Stimulated activated CD4-positive, alpha-beta T cell treated with anti-CD3 and anti-CD28 coated beads, Interleukin-15, amount 100 ng/mL, for 24 hours (primary cell): ENCODE measurements around the gene RBMS3.
"Not testable (repeated sequence)": the region's sequence is repeated elsewhere in the genome, so short reads cannot be mapped to it uniquely, and the experiment has no call there.

ENCODE experiments used
- DNase-seq: peaks from one replicate; pipeline ENCODE4 v3.0.0-alpha.2; 2020

RBMS3 gene

GRCh38 chr3:29639578-29640290 is 358.9 kb downstream of the RBMS3 start:
- no peak for DNase-seq

- no peak for DNase-seq
These were observed 361.6 kb downstream of the RBMS3 start for GRCh38 chr3:29642393-29643033.

GRCh38 chr3:29643034-29643425 is 362.2 kb downstream of the RBMS3 start:
- DNase-seq: no peak

GRCh38 chr3:29644261-29644660 is 363.4 kb downstream of the RBMS3 start:
- no peak for DNase-seq

- no peak for DNase-seq
These were observed 364.2 kb downstream of the RBMS3 start for GRCh38 chr3:29644956-29645636.

GRCh38 chr3:29646043-29646442 is 365.2 kb downstream of the RBMS3 start:
- DNase-seq: no peak

GRCh38 chr3:29649815-29650547 is 369.1 kb downstream of the RBMS3 start:
- DNase-seq: no peak

- DNase-seq: no peak
These were observed 372.8 kb downstream of the RBMS3 start for GRCh38 chr3:29653680-29654079.

GRCh38 chr3:29655015-29655747 is 374.3 kb downstream of the RBMS3 start:
- DNase-seq: no peak

- DNase-seq: no peak
These were observed 384.8 kb downstream of the RBMS3 start for GRCh38 chr3:29665688-29666087.

- no peak for DNase-seq
These were observed 387.4 kb downstream of the RBMS3 start for GRCh38 chr3:29668233-29668632.

- no peak for DNase-seq
These were observed 387.9 kb downstream of the RBMS3 start for GRCh38 chr3:29668728-29669127.

- DNase-seq: not testable (repeated sequence)
These were observed 389.6 kb downstream of the RBMS3 start for GRCh38 chr3:29670476-29670875.

GRCh38 chr3:29677421-29677820 is 396.6 kb downstream of the RBMS3 start:
- no peak for DNase-seq

GRCh38 chr3:29679944-29680343 is 399.1 kb downstream of the RBMS3 start:
- DNase-seq: no peak

- no peak for DNase-seq
These were observed 402.4 kb downstream of the RBMS3 start for GRCh38 chr3:29683018-29683993.

- no peak for DNase-seq
These were observed 406.2 kb downstream of the RBMS3 start for GRCh38 chr3:29686889-29687592.

GRCh38 chr3:29690686-29691353 is 409.9 kb downstream of the RBMS3 start:
- no peak for DNase-seq

- no peak for DNase-seq
These were observed 413.0 kb downstream of the RBMS3 start for GRCh38 chr3:29693863-29694262.

GRCh38 chr3:29694331-29694730 is 413.5 kb downstream of the RBMS3 start:
- no peak for DNase-seq
